A549 (cell line): ENCODE measurements around the gene LCAT. TPM values are rescaled to one million over a fixed set of nuclear protein-coding genes. Genes with fewer than 3 reads are reported as not detected.
A peak's percentile ranks its signal among the peaks of the same experiment; 100 is the strongest.

Experiments
- ATAC-seq, 2 experiments: fragments of 200-7000 bp in 1 of 2; fragments of >200 bp in 1 of 2; cut with Nextera tagmentation in 1 of 2; cut with Tn5 transposase in 1 of 2; 3 replicates each; pipeline versions ENCODE4 v1.8.0 to v1.9.1; 2018 to 2020; ENCODE audit warnings: mild to moderate bottlenecking in 1 of 2, moderate library complexity in 1 of 2
- CTCF ChIA-PET: fragments of 300-600 bp; sonication (Branson Sonifier 250); formaldehyde crosslinking; extraction: SDS; loops from one replicate; lab custom pipeline; 2021; ENCODE audit warnings: antibody characterized with exemption, inconsistent platforms; lab: Yijun Ruan, JAX
- POLR2A ChIA-PET: fragments of 350-600 bp; formaldehyde crosslinking; extraction: SDS; loops from one replicate; lab custom pipeline; 2021; ENCODE audit warnings: antibody characterized with exemption, inconsistent platforms; lab: Yijun Ruan, JAX
- DNase-seq, 2 experiments: peaks; one replicate each; pipeline versions ENCODE4 v3.0.0 to v3.0.0-alpha.2; 2011 to 2016; ENCODE audit warnings: low read depth in 1 of 2, low spot score in 1 of 2
- FAIRE-seq: peaks from 2 replicates; lab custom pipeline; 2011; peaks lifted over from hg19 to GRCh38; lab: Jason Lieb, UNC
- H3K27ac ChIP-seq, 2 experiments: fragments of >200 bp; sonication (Bioruptor Twin); formaldehyde crosslinking; 3 replicates each; pipeline ENCODE4 v1.5.1; 2016 to 2017
- H3K4me1 ChIP-seq: fragments of >200 bp; sonication (Bioruptor Twin); formaldehyde crosslinking; 3 replicates; pipeline ENCODE4 v1.6.1; 2016
- H3K4me2 ChIP-seq: fragments of >200 bp; sonication (Bioruptor Twin); formaldehyde crosslinking; 3 replicates; pipeline ENCODE4 v1.6.1; 2016
- H3K4me3 ChIP-seq: fragments of >200 bp; sonication (Bioruptor Twin); formaldehyde crosslinking; 3 replicates; pipeline ENCODE4 v1.5.1; 2016
- H3K9me3 ChIP-seq: fragments of >200 bp; sonication (Bioruptor Twin); formaldehyde crosslinking; 3 replicates; pipeline ENCODE4 v1.6.1; 2016
- EHF ChIP-seq: fragments of 250-450 bp; sonication (Bioruptor Pico); IDR thresholded peaks from 2 replicates; pipeline ENCODE4 v1.5.0; 2020; ENCODE audit warnings: mild to moderate bottlenecking
- EHMT2 ChIP-seq: fragments of 200-600 bp; sonication (generic); IDR thresholded peaks from 2 replicates; pipeline ENCODE4 v1.6.1; 2016; ENCODE audit warnings: antibody characterized with exemption, low read depth, mild to moderate bottlenecking, moderate library complexity
- ESRRA ChIP-seq: fragments of 150-350 bp; IDR thresholded peaks from 2 replicates; pipeline ENCODE4 v1.6.1; 2014; ENCODE audit warnings: mild to moderate bottlenecking, low read length, borderline replicate concordance
- FOSB ChIP-seq: fragments of 250-450 bp; sonication (Bioruptor Pico); IDR thresholded peaks from 2 replicates; pipeline ENCODE4 v1.5.0; 2020; ENCODE audit warnings: mild to moderate bottlenecking, moderate library complexity
- FOXS1 ChIP-seq: fragments of 250-450 bp; sonication (Bioruptor Pico); IDR thresholded peaks from 2 replicates; pipeline ENCODE4 v1.5.0; 2020; ENCODE audit warnings: mild to moderate bottlenecking, moderate library complexity
- GATA3 ChIP-seq: IDR thresholded peaks from 2 replicates; pipeline ENCODE4 v1.6.1; 2012; ENCODE audit warnings: borderline replicate concordance
- PHF8 ChIP-seq: fragments of 200-600 bp; sonication (generic); IDR thresholded peaks from 2 replicates; pipeline ENCODE4 v1.6.1; 2016; ENCODE audit warnings: low read depth, mild to moderate bottlenecking, antibody characterized with exemption, moderate library complexity, borderline replicate concordance
- RFX5 ChIP-seq: fragments of 450-650 bp; IDR thresholded peaks from 2 replicates; pipeline ENCODE4 v1.7.1; 2014; ENCODE audit warnings: antibody characterized with exemption, mild to moderate bottlenecking, moderate library complexity
- SMC3 ChIP-seq: fragments of >200 bp; sonication (Bioruptor Twin); formaldehyde crosslinking; IDR thresholded peaks from 3 replicates; pipeline ENCODE4 v1.6.1; 2018; ENCODE audit warnings: inconsistent platforms
- TFCP2L1 ChIP-seq: fragments of 250-450 bp; sonication (Bioruptor Pico); IDR thresholded peaks from 2 replicates; pipeline ENCODE4 v1.5.0; 2021; ENCODE audit warnings: mild to moderate bottlenecking
- WGBS: methylation state at CpG from one replicate; pipeline ENCODE4 v1.1.6; 2017; ENCODE audit errors: missing lambda C conversion rate; 5-methylcytosine and 5-hydroxymethylcytosine counted together
- polyA plus RNA-seq, 4 experiments: library from polyadenylated mRNA; depleted of rRNA in 3 of 4; stranded (reverse); fragments of >200 nt; fragmentation: RNase III in 1 of 4; extraction: RNeasy Plus Mini Kit Qiagen cat#74134 plus additional on column Dnase treatment in 1 of 4; gene quantifications; 2 replicates in 3 of 4; 3 replicates in 1 of 4; pipeline ENCODE4 v1.2.3, GENCODE V29; 2011 to 2017
- TF ChIP-seq, protein P1 (sequence below): IDR thresholded peaks from 2 replicates; pipeline ENCODE4 v1.6.1; 2012
- TF ChIP-seq, protein P2 (sequence below): fragments of 150-350 bp; IDR thresholded peaks from 2 replicates; pipeline ENCODE4 v1.6.1; 2014; ENCODE audit warnings: low read depth, mild to moderate bottlenecking, low read length
- TF ChIP-seq, protein P3 (sequence below): fragments of 250-450 bp; sonication (Bioruptor Pico); IDR thresholded peaks from 2 replicates; pipeline ENCODE4 v1.5.0; 2020; ENCODE audit warnings: low read depth, mild to moderate bottlenecking, moderate library complexity
- TF ChIP-seq, protein P4 (sequence below): IDR thresholded peaks from 2 replicates; pipeline ENCODE4 v1.6.1; 2012; ENCODE audit warnings: low read depth, borderline replicate concordance
- TF ChIP-seq, protein P5 (sequence below): IDR thresholded peaks from 2 replicates; pipeline ENCODE4 v1.6.1; 2012
- TF ChIP-seq, protein P6 (sequence below): fragments of 200-600 bp; sonication (generic); IDR thresholded peaks from 2 replicates; pipeline ENCODE4 v1.6.1; 2016; ENCODE audit warnings: antibody characterized with exemption, mild to moderate bottlenecking, moderate library complexity

Gene LCAT
- polyA plus RNA-seq, 2 of the 4 experiments (the other 2 are of a cell fraction) = 1.7 to 8.4 TPM

DNA sequence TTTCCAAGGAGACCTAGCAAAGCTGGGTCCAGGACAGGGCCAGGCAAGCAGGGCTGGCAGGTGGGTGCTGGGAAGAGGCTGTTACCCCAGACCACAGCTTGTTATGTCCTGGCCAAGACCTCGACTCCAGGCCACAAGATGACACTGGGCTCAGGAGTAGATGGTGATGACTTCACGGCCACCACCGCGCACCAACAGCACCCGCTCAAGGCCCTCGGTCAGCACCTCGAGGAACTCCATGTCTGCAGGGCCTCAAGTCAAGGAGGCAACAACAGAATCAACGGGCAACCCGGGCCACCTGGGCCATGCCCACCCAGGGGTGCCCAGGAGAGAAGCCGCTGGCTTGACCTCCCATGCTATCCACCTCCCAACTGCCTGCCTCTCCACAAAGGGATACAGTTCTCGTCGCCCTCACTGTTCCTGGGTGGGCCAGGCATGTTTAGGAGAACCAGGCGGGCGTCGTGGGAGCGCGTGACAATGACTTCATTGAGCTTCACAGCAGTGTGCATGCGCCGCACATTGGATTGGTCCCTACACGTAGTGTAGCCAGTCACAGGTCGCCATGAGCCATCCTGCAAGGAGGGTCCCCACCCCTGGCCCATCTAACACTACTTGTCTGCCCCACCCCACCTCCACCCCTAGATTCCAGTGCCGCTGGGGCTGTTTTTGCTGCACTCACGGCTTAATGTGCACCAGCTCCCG is 921 bp upstream of the LCAT start:
- no peaks in the 10 kb centered on the region for H3K9me3 ChIP-seq
- no peak overlapping the region for H3K4me3 ChIP-seq
- H3K4me1 ChIP-seq = no peaks in the 10 kb centered on the region
- no peak for FAIRE-seq
- no peak overlapping the region for H3K27ac ChIP-seq
- no peak for ATAC-seq
- 98% methylated on average over 15 of the region's 24 CpGs for WGBS
- TF ChIP-seq, protein P1, sequence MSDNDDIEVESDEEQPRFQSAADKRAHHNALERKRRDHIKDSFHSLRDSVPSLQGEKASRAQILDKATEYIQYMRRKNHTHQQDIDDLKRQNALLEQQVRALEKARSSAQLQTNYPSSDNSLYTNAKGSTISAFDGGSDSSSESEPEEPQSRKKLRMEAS = no peak
- TF ChIP-seq, all 56 proteins: peak for 0
- no peak overlapping the region for H3K4me2 ChIP-seq
- DNase-seq = no peak
- POLR2A ChIA-PET = interaction anchor here (1.4 kb wide), 1 partner anchor 9 kb away, joined by 5 read pairs; no protein-coding TSS in a partner anchor
- CTCF ChIA-PET = interaction anchor here (0.5 to 6.3 kb wide), 5 partner anchors 9 to 120 kb away, joined by 3 to 29 read pairs (median 4); partner anchors contain the start of gene PSMB10

DNA sequence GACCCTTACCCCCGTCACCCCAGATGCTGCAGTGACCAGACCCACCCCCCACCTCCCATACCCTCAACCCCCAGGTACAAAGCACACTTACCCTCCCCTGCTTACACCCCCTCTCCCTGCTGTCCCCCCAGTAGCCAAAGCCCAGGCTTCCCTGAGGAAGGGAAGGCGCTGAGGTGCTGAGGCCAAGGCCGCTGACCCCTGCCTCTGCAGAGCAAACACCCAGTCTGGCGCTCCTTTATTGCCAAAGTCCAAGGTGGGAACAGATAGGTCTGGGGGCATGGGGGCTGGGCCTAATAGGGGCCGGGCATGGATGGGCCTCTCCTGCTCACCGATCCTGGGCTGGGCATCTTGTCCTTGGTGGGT is 683 bp downstream of the LCAT start:
- no peaks in the 10 kb centered on the region for H3K9me3 ChIP-seq
- ATAC-seq = no peak
- H3K4me2 ChIP-seq = no peak overlapping the region
- ChIA-PET POLR2A (no interaction called here), CTCF (interaction anchor here (0.6 to 5.2 kb wide), 9 partner anchors 10 to 284 kb away, joined by 3 to 54 read pairs (median 5); no protein-coding TSS in a partner anchor)
- no peak for DNase-seq
- no peaks in the 10 kb centered on the region for H3K4me1 ChIP-seq
- H3K27ac ChIP-seq = no peak overlapping the region
- TF ChIP-seq, protein P1 = no peak
- no peak for TF ChIP-seq FOXS1 (CRISPR knock-in tag)
- TF ChIP-seq, protein P2, sequence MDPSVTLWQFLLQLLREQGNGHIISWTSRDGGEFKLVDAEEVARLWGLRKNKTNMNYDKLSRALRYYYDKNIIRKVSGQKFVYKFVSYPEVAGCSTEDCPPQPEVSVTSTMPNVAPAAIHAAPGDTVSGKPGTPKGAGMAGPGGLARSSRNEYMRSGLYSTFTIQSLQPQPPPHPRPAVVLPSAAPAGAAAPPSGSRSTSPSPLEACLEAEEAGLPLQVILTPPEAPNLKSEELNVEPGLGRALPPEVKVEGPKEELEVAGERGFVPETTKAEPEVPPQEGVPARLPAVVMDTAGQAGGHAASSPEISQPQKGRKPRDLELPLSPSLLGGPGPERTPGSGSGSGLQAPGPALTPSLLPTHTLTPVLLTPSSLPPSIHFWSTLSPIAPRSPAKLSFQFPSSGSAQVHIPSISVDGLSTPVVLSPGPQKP = no peak
- no peak for TF ChIP-seq TFCP2L1 (CRISPR knock-in tag)
- no peak for TF ChIP-seq PHF8
- TF ChIP-seq GATA3 = no peak
- TF ChIP-seq, all 56 proteins: peak for 0
- FAIRE-seq = no peak
- H3K4me3 ChIP-seq = no peak overlapping the region
- WGBS = 81% methylated on average over 4 of the region's 6 CpGs

DNA sequence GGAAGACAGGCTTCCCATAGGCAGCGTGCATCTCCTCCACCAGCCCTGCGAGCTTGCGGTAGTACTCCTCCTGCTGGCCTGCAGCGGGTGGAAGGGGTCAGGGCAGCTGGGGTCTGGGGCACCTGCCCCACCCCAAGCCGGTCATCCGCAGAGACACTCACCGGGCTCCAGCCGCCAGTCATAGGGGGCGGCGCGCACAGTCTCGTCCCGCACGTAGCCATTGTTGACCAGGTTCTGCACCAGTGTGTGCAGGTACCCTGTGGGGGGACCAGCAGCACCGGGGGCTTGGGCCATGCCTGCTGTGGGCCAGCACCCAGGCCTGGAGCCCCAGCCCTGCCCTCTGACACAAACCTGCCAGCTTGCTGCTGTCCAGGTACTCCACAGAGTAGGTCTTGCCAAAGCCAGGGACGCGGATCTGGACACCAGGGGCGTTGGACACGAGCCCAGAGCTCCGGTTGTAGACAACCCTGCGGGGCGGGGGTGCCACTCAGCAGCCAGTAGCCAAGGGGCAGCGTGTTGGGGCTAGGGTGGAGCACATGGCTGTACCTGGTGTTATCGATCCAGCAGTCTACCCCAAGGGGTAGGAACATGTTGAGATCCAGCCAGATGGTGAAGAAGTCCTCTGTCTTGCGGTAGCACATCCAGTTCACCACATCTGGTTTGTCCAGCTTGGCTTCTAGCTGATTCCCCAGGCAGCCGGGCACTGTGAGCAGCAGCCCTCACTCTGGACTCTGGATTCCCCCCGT is 1.2 kb downstream of the LCAT start:
- Histone ChIP-seq H3K4me3 (no peak overlapping the region), H3K9me3 (no peaks in the 10 kb centered on the region)
- no peak for FAIRE-seq
- POLR2A ChIA-PET = no interaction called here
- TF ChIP-seq, protein P1 = 0 out of 2 replicates have a peak, but pooled peaks have one; percentile 6
- no peak for TF ChIP-seq FOSB (CRISPR knock-in tag)
- TF ChIP-seq, all 56 proteins: peak for 1
- Histone ChIP-seq H3K4me2 (no peak overlapping the region), H3K4me1 (no peaks in the 10 kb centered on the region), H3K27ac (no peak overlapping the region)
- CTCF ChIA-PET = interaction anchor here (0.6 to 5.2 kb wide), 22 partner anchors 10 to 421 kb away, joined by 3 to 54 read pairs (median 4); no protein-coding TSS in a partner anchor
- no peak for DNase-seq
- WGBS = 92% methylated on average over 24 of the region's 27 CpGs
- peak in 1 of 2 experiments; percentile 30; a peak in 3 of 6 replicates for ATAC-seq

DNA sequence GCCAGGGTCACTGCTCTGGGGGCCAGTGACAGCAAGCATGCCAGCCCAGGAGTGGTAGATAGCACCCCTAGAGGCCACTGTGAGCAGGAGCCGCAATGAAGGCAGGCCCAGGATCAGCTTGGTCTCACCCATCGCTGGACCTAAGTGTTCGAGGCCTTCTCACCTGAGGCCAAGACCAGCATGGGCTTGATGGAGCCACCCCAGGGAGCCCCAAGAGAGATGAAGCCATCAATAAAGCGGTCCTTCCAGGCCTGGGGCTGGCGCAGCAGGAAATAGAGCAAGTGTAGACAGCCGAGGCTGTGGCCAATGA is 1.8 kb downstream of the LCAT start:
- ChIA-PET CTCF (interaction anchor here (0.6 to 5.2 kb wide), 22 partner anchors 9 to 421 kb away, joined by 3 to 54 read pairs (median 3); no protein-coding TSS in a partner anchor), POLR2A (no interaction called here)
- H3K9me3 ChIP-seq = no peaks in the 10 kb centered on the region
- ATAC-seq = peak; percentile 79 to 85
- no peak overlapping the region for H3K4me2 ChIP-seq
- 74% methylated on average over 3 of the region's 6 CpGs for WGBS
- peaks cover 4% of the 10 kb centered on the region; the same call in 2 of the 3 replicates for H3K4me1 ChIP-seq
- peak; percentile 66 to 67 for DNase-seq
- H3K4me3 ChIP-seq = no peak overlapping the region
- no peak overlapping the region for H3K27ac ChIP-seq
- FAIRE-seq = no peak
- TF ChIP-seq ESRRA = no peak
- TF ChIP-seq EHF (CRISPR knock-in tag) = no peak
- TF ChIP-seq RFX5 = no peak
- TF ChIP-seq, protein P3, sequence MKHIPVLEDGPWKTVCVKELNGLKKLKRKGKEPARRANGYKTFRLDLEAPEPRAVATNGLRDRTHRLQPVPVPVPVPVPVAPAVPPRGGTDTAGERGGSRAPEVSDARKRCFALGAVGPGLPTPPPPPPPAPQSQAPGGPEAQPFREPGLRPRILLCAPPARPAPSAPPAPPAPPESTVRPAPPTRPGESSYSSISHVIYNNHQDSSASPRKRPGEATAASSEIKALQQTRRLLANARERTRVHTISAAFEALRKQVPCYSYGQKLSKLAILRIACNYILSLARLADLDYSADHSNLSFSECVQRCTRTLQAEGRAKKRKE = no peak
- TF ChIP-seq FOSB (CRISPR knock-in tag) = no peak
- no peak for TF ChIP-seq EHMT2
- TF ChIP-seq, protein P4, sequence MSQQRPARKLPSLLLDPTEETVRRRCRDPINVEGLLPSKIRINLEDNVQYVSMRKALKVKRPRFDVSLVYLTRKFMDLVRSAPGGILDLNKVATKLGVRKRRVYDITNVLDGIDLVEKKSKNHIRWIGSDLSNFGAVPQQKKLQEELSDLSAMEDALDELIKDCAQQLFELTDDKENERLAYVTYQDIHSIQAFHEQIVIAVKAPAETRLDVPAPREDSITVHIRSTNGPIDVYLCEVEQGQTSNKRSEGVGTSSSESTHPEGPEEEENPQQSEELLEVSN = no peak
- TF ChIP-seq, protein P5, sequence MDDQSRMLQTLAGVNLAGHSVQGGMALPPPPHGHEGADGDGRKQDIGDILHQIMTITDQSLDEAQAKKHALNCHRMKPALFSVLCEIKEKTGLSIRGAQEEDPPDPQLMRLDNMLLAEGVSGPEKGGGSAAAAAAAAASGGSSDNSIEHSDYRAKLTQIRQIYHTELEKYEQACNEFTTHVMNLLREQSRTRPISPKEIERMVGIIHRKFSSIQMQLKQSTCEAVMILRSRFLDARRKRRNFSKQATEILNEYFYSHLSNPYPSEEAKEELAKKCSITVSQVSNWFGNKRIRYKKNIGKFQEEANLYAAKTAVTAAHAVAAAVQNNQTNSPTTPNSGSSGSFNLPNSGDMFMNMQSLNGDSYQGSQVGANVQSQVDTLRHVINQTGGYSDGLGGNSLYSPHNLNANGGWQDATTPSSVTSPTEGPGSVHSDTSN = no peak
- TF ChIP-seq FOXS1 (CRISPR knock-in tag) = no peak
- no peak for TF ChIP-seq SMC3
- TF ChIP-seq, protein P6, sequence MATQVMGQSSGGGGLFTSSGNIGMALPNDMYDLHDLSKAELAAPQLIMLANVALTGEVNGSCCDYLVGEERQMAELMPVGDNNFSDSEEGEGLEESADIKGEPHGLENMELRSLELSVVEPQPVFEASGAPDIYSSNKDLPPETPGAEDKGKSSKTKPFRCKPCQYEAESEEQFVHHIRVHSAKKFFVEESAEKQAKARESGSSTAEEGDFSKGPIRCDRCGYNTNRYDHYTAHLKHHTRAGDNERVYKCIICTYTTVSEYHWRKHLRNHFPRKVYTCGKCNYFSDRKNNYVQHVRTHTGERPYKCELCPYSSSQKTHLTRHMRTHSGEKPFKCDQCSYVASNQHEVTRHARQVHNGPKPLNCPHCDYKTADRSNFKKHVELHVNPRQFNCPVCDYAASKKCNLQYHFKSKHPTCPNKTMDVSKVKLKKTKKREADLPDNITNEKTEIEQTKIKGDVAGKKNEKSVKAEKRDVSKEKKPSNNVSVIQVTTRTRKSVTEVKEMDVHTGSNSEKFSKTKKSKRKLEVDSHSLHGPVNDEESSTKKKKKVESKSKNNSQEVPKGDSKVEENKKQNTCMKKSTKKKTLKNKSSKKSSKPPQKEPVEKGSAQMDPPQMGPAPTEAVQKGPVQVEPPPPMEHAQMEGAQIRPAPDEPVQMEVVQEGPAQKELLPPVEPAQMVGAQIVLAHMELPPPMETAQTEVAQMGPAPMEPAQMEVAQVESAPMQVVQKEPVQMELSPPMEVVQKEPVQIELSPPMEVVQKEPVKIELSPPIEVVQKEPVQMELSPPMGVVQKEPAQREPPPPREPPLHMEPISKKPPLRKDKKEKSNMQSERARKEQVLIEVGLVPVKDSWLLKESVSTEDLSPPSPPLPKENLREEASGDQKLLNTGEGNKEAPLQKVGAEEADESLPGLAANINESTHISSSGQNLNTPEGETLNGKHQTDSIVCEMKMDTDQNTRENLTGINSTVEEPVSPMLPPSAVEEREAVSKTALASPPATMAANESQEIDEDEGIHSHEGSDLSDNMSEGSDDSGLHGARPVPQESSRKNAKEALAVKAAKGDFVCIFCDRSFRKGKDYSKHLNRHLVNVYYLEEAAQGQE = no peak
